HG02943 (cell line): ENCODE data around the gene PRKD1.

Source experiments
- ATAC-seq: cut with Tn5 transposase; IDR thresholded peaks from one replicate; pipeline ENCODE4 v1.9.1; 2021; ENCODE audit warnings: mild to moderate bottlenecking, low read depth, moderate library complexity; ENCODE audit not compliant: unreplicated experiment

PRKD1 gene

DNA sequence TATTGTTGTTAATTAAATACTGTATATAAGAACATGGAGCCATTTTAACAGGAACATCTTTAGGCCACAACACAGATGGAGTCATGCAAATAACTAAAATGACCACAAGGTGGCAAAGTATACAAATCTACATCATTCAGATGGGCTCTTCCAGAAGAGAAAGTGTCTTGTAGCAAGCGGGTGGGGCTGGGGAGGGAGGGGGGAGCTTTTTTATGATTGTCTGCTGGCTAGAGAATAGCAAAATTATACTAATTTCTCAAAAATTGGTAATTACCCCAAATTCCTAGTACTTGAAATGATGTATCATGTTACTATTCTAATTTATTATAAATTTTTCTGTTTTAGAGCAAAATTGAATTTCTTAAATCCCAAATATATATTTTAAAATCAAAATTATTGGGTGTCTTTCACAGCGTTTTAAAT is 378.7 kb downstream of the PRKD1 start:
- no peak for ATAC-seq

DNA sequence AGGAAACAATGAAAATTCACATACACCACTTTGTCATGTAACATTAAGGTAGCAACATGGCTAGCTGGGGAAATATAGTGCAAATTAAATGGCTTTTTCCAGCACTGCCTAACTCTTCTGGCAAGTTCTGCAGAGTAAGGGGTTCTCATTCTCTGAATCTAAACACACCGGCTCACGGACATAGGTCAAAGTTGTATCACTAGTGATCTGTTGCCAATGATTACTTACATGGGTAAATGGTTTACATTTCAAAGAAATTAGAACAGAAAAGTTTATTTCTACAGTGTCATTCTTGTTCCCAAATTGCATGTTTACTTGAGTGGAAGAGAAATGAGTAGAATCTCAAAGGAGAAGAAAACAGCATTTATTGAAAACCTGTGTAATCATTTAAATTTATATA is 381.9 kb downstream of the PRKD1 start:
- ATAC-seq = no peak

DNA sequence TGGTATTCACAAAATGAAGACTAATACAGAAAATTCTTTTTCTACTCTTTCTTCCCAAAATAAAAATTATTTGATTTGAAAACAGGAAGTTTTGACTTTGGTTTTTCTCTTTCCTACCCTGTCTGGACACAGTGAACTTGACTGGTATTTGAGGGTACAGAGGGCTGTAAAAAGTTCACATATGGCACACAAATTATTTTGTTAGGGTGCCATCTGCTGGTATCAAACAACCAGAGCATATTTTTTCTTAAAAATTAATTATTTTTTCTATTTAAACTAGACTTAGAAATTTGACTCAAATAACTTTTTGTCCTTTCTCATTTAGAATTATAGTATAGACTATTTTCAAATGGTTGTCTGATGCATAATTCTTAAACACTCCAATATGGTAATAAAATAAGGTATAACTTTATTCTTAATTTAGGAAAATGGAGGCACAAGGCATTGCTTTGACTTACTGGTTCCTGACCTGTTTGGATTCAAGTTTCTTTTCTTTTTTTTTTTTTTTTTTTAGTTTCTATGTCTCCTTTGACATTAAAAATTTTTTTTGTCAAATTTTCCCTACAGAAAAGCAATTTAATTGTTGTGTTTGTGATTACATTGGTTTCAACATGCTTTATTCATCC is 390.6 kb downstream of the PRKD1 start:
- ATAC-seq = no peak

DNA sequence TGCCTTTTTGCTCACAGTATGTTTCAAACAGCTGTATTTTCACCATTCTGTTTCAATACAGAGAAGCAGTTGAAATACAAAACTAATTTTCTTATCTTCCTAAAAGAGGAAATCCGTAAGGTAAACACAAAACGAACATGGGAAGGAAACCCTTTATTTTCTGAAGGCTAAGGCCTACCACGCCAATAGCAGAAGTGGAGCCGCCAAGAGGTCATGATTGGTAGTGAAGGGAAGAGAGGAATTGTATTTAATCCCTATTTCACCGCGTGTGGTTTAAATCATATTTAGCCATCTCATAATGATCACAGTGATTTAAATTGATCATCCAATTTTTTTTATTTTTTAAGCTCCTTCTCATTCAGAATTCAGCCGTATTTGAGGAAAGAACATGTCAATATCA is 398.2 kb downstream of the PRKD1 start:
- ATAC-seq = no peak

DNA sequence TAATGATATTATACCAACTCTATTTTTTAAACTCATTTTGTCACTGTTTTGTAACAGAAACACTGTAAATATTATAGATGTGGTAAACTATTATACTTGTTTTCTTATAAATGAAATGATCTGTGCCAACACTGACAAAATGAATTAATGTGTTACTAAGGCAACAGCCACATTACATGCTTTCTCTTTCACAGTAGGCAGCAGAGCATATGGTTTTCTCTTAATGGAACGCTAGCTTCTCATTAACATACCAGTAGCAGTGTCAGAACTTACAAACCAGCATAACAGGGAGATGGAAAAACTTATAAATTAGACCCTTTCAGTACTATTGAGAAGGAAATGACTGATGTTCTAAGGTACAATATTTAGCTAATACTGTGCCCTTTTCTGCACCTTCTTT is 398.8 kb downstream of the PRKD1 start:
- no peak for ATAC-seq

DNA sequence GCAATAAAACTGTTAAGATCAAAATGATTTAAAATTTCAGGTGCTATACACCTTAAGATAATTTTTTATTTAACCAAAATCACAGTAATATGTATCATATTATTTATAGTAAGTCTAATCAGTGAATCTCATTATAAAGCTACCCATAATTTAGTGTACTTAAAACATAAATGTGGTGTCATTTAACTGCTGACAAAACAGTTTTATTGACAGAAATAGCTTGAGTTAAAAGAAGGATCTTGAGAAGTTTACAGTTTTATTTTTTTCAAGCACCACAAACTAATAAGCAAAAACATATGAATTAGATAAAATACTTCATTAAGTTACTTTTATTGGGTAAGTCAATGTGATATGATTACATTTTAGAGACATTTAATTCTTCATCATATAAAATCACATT is 400.4 kb downstream of the PRKD1 start:
- no peak for ATAC-seq
